Cardiac septum (tissue), 1 donor: Measurements from ENCODE around the gene CALML6. TPM values are rescaled to one million over a fixed set of nuclear protein-coding genes. Genes with fewer than 3 reads are reported as not detected.
A peak's percentile ranks its signal among the peaks of the same experiment; 100 is the strongest.

Source experiments
- DNase-seq: peaks from one replicate; pipeline ENCODE4 v3.0.0-alpha.2; 2020; ENCODE audit warnings: low spot score
- intact Hi-C: fragments of 100-400 bp; cut with DNase I; formaldehyde crosslinking; loops from one replicate; pipeline ENCODE4 v1.14.0; 2022
- total RNA-seq: library from RNA; stranded (reverse); fragmentation: NEBNext Ultra II Directional; extraction: Animal tissue kit (Norgen Biotek cat#: 25700); gene quantifications from one replicate; pipeline ENCODE4 v1.2.1, GENCODE V29; 2021
- donor health status: DM: no; HTN: no; CAD: no.

Gene CALML6
- total RNA-seq, 1 donor from 2014 or later = 0.16 TPM

- intact Hi-C loops = no loop called here
Measured at GRCh38 chr1:1956586-1957532, 41.8 kb downstream of the CALML6 start.

GRCh38 chr1:1957533-1957961 is 42.5 kb downstream of the CALML6 start:
- intact Hi-C loops = no loop called here
- DNase-seq = no peak

More at GRCh38 chr1:1956586-1957532, 41.8 kb downstream of the CALML6 start:
- DNase-seq = no peak

DNA sequence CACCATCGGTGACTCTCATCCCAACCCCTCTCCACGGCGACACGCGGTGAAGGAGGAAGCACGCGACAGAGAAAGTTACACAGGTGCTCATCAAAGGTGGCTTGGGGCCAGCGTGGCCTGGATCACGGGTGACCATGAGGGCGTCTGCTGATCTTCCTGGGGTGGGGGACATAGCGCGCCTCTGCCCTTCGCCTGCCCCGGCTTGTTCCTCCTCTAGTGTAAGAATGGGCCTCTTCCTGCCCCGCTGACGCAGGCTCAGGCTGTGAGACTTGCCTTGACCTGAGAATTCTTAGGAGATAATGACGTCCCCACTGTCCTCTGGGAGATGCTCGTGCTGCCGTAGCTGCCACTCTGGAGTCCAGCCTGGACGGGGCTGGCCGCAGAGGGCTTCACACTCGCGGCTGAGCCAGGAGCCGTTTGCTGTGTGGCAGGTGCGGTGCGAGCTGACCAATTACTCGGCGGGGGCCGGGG is 43.0 kb downstream of the CALML6 start:
- intact Hi-C loops = no loop called here
- DNase-seq = no peak

GRCh38 chr1:1959459-1959839 is 44.4 kb downstream of the CALML6 start:
- intact Hi-C loops = no loop called here
- DNase-seq = no peak

- peak; percentile 88 for DNase-seq
- intact Hi-C loops = loop anchor here (1.0 to 5.0 kb wide), 2 partner anchors 57 to 85 kb away; partner anchors contain the start of gene GABRD
Measured at GRCh38 chr1:1959840-1960479, 44.9 kb downstream of the CALML6 start.

DNA sequence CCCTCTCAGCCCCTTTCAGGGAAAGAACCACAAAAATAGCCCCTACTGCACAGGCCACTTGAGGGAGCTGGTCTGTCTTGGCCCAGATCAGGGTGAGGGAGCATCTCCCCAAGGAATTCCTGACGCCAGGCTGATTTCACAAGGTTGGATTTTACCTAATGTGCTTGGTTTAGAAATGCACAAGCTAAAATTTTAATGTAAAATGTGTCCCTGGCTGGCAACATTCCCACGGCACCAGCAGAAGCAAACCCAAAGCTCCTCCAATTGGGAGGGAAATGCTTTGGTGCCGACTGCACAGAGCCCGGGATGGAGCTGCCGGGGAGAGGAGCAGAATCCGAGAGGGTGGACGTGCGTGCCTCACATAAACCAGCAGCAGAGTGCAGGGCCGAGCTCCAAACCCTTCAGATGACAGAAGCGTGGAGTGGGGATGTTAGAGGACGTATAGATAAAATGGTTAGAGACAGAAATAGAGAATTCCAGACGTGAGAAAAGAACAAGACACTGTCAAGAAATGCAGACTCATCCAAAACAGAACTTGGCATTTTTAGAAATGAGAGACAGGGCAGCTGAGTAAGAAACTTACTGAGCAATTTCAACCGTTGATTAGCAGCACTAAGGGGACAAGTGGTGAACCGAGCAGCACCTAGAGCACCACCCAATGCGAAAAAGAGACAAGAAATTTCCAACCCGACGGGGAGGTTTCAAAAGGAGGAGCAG is 45.6 kb downstream of the CALML6 start:
- intact Hi-C loops = loop anchor here (1.0 to 5.0 kb wide), 2 partner anchors 57 to 85 kb away; partner anchors contain the start of gene GABRD
- no peak for DNase-seq

DNA sequence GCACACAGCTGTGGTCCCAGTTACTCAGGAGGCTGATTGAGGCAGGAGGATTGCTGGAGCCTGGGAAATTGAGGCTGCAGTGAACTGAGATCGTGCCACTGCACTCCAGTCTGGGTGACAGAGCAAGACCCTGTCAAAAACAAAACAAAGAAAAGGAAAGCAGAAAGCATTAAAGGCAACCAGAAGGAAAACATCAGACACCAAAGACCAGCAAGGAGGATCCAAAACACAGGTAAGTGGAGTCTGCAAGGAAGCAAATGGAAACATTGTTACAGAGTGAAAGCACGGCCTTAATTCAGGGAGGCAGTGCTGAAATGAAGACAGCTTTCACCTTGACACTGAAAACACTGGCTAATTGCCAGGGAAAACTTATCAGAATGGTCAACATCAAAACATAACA is 47.7 kb downstream of the CALML6 start:
- DNase-seq = no peak
- intact Hi-C loops = loop anchor here (5.0 kb wide), 1 partner anchor 55 kb away; the partner anchor contains the start of gene GABRD

DNA sequence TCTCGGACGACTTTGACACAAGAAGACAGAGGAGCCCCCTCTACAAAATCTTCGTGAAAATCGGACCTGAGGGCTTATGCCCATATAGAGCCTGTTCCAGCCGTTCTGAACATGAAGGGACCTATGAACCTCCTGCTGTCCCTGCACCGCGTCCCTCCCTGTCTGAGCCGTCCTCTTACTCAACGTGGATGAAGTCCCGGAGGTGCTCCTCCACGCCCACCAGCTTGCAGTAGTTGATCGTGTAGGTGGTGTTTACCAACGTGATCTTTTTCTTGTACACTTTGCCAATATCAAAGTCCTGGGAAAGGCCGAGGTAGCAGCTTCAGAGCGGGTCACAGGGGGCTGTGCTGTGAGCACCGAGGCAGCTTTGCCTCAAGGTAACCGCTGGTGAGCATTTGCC is 48.5 kb downstream of the CALML6 start:
- no peak for DNase-seq
- intact Hi-C loops = loop anchor here (5.0 kb wide), 1 partner anchor 54 kb away; the partner anchor contains the start of gene GABRD

DNA sequence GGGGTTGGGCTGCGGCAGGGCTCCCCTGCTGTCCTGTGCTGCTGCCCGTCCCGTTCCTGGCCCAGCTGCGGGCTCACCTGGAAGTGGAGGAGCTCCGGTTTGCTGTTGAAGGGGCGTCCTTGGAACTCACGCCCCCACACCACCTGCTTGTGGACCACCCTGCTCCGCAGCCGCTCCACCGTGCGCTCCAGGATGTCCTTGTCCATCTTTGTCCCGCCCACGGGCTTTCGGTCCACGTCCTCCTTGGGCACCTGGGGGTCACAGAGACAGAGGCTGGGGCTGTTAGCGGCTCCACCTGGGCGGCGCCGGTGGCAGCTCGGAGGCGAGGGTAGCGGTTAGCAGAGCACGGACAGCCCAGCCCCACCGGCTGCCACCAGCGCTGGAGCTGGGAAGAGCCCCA is 49.8 kb downstream of the CALML6 start:
- DNase-seq = no peak
- intact Hi-C loops = loop anchor here (5.0 kb wide), 1 partner anchor 52 kb away; the partner anchor contains the start of gene GABRD

GRCh38 chr1:1965546-1965945 is 50.5 kb downstream of the CALML6 start:
- DNase-seq = no peak
- intact Hi-C loops = no loop called here

DNA sequence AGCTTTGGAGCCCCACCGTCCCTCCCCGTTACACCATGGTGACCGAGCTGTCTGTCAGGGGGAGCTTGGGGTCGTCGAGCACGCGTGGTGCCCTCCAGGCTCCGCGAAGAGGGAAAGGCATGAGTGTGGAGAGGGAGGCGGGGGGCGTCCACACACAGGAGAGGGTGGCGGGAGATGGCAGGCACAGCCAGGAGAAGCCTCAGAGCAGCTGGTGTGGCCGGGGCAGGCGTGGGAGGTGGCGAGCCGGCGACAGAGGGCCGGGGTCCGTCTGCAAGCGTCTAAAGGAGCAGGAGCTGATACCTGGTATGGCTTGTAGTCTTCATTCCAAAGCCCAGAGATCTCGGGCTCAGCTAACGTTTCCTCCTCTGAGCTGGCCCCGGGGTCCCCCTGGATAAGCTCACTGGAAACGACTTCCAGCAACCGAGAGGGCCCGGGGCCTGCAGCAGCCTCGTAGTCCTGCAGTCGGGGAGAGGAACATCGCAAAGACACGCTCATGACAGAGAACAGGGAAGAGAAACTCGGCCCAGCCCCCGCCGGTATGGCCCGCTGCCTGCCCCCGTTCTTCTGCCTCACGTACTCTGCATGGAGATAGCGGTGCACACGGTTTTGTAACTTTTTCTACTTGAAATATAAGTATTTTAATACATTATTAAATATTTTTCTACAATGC is 51.1 kb downstream of the CALML6 start:
- intact Hi-C loops = no loop called here

More for the DNA sequence above, 51.1 kb downstream of the CALML6 start:
- DNase-seq = no peak

Other genes starting within 250 kb of the CALML6 start
- 19.1 TPM for gene SLC35E2B, start 222.5 kb upstream of the CALML6 start, total RNA-seq
- gene CDK11A, start 190.9 kb upstream of the CALML6 start, total RNA-seq = 25.8 TPM
- gene NADK, start 136.8 kb upstream of the CALML6 start, total RNA-seq = 31.3 TPM
- gene GNB1, start 24.2 kb upstream of the CALML6 start, total RNA-seq = 183 TPM
- gene TMEM52, start 4.0 kb downstream of the CALML6 start, total RNA-seq = 0.70 TPM
- gene CFAP74, start 88.5 kb downstream of the CALML6 start, total RNA-seq = not detected
- gene GABRD, start 104.1 kb downstream of the CALML6 start, total RNA-seq = 1.1 TPM
- gene PRKCZ, start 135.2 kb downstream of the CALML6 start, total RNA-seq = 13.9 TPM